HG02852 (cell line): Measurements from ENCODE around the gene AFF3.

Experiments
- ATAC-seq: cut with Tn5 transposase; IDR thresholded peaks from one replicate; pipeline ENCODE4 v1.9.1; 2021; ENCODE audit warnings: mild to moderate bottlenecking, moderate library complexity; ENCODE audit not compliant: unreplicated experiment

The AFF3 gene

GRCh38 chr2:100016756-100017155 lies 125.6 kb downstream of the AFF3 start:
- no peak for ATAC-seq

- no peak for ATAC-seq
Measured at GRCh38 chr2:100015849-100016248, 126.5 kb downstream of the AFF3 start.

- no peak for ATAC-seq
Measured at GRCh38 chr2:100013892-100014677, 128.3 kb downstream of the AFF3 start.

- ATAC-seq = no peak
Measured at GRCh38 chr2:100012561-100012960, 129.8 kb downstream of the AFF3 start.

- ATAC-seq = no peak
Measured at GRCh38 chr2:100011272-100011731, 131.1 kb downstream of the AFF3 start.

GRCh38 chr2:100010606-100011005 lies 131.8 kb downstream of the AFF3 start:
- ATAC-seq = no peak

GRCh38 chr2:100009743-100010142 lies 132.6 kb downstream of the AFF3 start:
- ATAC-seq = no peak

- ATAC-seq = no peak
Measured at GRCh38 chr2:100008956-100009355, 133.4 kb downstream of the AFF3 start.

GRCh38 chr2:100006516-100006915 lies 135.9 kb downstream of the AFF3 start:
- ATAC-seq = no peak

GRCh38 chr2:100004959-100005387 lies 137.4 kb downstream of the AFF3 start:
- ATAC-seq = no peak

GRCh38 chr2:100004348-100004884 lies 138.0 kb downstream of the AFF3 start:
- no peak for ATAC-seq

- no peak for ATAC-seq
Measured at GRCh38 chr2:100002059-100002458, 140.3 kb downstream of the AFF3 start.

GRCh38 chr2:100000915-100001707 lies 141.3 kb downstream of the AFF3 start:
- ATAC-seq = peak; percentile 70

GRCh38 chr2:99998651-99999320 lies 143.6 kb downstream of the AFF3 start:
- no peak for ATAC-seq

GRCh38 chr2:99989905-99990304 lies 152.5 kb downstream of the AFF3 start:
- ATAC-seq = no peak

GRCh38 chr2:99988599-99988998 lies 153.8 kb downstream of the AFF3 start:
- no peak for ATAC-seq

- no peak for ATAC-seq
Measured at GRCh38 chr2:99987160-99987559, 155.2 kb downstream of the AFF3 start.

GRCh38 chr2:99984799-99985515 lies 157.4 kb downstream of the AFF3 start:
- ATAC-seq = no peak

- no peak for ATAC-seq
Measured at GRCh38 chr2:99982744-99983143, 159.6 kb downstream of the AFF3 start.

GRCh38 chr2:99981840-99982239 lies 160.6 kb downstream of the AFF3 start:
- ATAC-seq = no peak

GRCh38 chr2:99980176-99980575 lies 162.2 kb downstream of the AFF3 start:
- no peak for ATAC-seq
